GM12892 (cell line): ENCODE data around the gene ARHGEF26.

ENCODE experiments used
- POLR2A ChIP-seq: IDR thresholded peaks from 2 replicates; pipeline ENCODE4 v1.6.1; 2011; ENCODE audit warnings: low read depth, low read length, control low read depth
- POLR2AphosphoS5 ChIP-seq: IDR thresholded peaks from 2 replicates; pipeline ENCODE4 v1.6.1; 2011; ENCODE audit warnings: low read depth, low read length, control low read depth

DNA sequence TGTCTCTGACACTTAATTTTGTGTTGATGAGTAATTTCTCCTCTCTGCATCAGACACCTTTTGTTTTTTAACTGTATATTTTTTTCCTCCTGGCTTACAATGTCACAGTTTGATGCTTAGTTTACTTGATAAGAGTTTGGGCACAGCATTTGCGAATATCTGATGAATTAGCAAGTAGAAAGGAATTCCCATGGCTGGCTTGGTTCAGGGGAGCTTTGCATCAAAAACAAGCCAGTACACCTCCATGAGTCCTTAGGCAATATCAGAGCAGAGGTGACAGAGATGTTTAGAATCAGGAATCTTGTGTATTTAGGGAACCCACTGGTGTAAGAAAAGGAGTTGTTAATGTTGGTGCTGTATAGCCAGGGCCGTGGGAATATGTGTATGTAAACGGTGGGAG is 9.3 kb downstream of the ARHGEF26 start:
- TF ChIP-seq POLR2A, result no peak
- no peak for TF ChIP-seq POLR2AphosphoS5
